NB4 (cell line): ENCODE results near the gene CGB3.

Source experiments
- CTCF ChIP-seq: IDR thresholded peaks from one replicate; pipeline ENCODE4 v1.5.1; 2012; ENCODE audit warnings: low read depth, low read length
- MYC ChIP-seq: IDR thresholded peaks from 2 replicates; pipeline ENCODE4 v1.6.1; 2011; ENCODE audit warnings: low read depth, low read length
- POLR2A ChIP-seq: IDR thresholded peaks from 2 replicates; pipeline ENCODE4 v1.6.1; 2011; ENCODE audit warnings: mild to moderate bottlenecking; ENCODE audit not compliant: insufficient read length; ENCODE audit errors: extremely low read depth
- TF ChIP-seq, protein P1 (sequence below): IDR thresholded peaks from 2 replicates; pipeline ENCODE4 v1.6.1; 2011; ENCODE audit warnings: low read depth, low read length

DNA sequence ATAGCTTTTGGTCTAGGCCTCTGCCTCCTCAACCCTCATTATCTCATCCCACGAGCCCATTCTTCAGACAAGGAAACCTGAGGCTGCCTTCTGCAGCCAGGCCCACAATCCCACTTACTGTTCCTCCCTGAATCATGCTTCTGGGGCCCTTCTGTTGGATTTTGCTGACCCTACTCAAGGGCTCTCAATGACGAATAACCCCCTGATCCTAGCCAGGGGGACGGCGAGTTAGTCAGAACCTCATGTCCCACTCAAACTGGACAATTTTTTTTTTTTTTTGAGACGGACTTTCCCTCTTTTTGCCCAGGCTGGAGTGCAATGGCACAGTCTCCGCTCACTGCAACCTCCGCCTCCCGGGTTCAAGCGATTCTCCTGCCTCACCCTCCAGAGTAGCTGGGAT is 2.0 kb downstream of the CGB3 start:
- TF ChIP-seq POLR2A (no peak), CTCF (no peak), MYC (no peak)
- TF ChIP-seq, protein P1, sequence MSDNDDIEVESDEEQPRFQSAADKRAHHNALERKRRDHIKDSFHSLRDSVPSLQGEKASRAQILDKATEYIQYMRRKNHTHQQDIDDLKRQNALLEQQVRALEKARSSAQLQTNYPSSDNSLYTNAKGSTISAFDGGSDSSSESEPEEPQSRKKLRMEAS, result no peak
